Upper lobe of right lung (tissue), 1 donor: ENCODE data around the gene DNAJC27. TPM values are rescaled to one million over a fixed set of nuclear protein-coding genes. Genes with fewer than 3 reads are reported as not detected.
"Not testable (repeated sequence)": the region's sequence is repeated elsewhere in the genome, so short reads cannot be mapped to it uniquely, and the experiment has no call there.

Experiments used
- ATAC-seq: fragments of 200-7000 bp; cut with Tn5 transposase; one replicate; pipeline ENCODE4 v1.9.1; 2020; ENCODE audit warnings: mild to moderate bottlenecking, moderate library complexity
- DNase-seq: peaks from one replicate; pipeline ENCODE4 v3.0.0-alpha.2; 2020
- H3K27ac ChIP-seq: fragments of 200-600 bp; one replicate; pipeline ENCODE4 v1.8.0; 2022
- H3K27me3 ChIP-seq: fragments of 200-600 bp; one replicate; pipeline ENCODE4 v1.8.0; 2022; ENCODE audit warnings: mild to moderate bottlenecking
- H3K36me3 ChIP-seq: fragments of 200-600 bp; one replicate; pipeline ENCODE4 v1.8.0; 2022
- H3K4me1 ChIP-seq: fragments of 200-600 bp; one replicate; pipeline ENCODE4 v1.8.0; 2022
- H3K4me3 ChIP-seq: fragments of 200-600 bp; one replicate; pipeline ENCODE4 v1.8.0; 2022; ENCODE audit warnings: mild to moderate bottlenecking
- H3K9me3 ChIP-seq: fragments of 200-600 bp; one replicate; pipeline ENCODE4 v1.8.0; 2022
- CTCF ChIP-seq: fragments of 200-600 bp; IDR thresholded peaks from one replicate; pipeline ENCODE4 v1.8.0; 2022; ENCODE audit warnings: antibody characterized with exemption
- intact Hi-C: fragments of 100-400 bp; cut with DNase I; formaldehyde crosslinking; loops from one replicate; pipeline ENCODE4 v1.11.0; 2022
- total RNA-seq: library from RNA; stranded (reverse); fragmentation: NEBNext Ultra II Directional; extraction: Animal tissue kit (Norgen Biotek cat#: 25700); gene quantifications from one replicate; pipeline ENCODE4 v1.2.1, GENCODE V29; 2021
- donor health status: DM: no; HTN: yes; CAD: no; lungs with severe emphysema.

The DNAJC27 gene
- total RNA-seq, 1 donor from 2014 or later: 7.5 TPM

GRCh38 chr2:25001325-25001637 lies 29.5 kb upstream of the DNAJC27 start:
- no peaks in the 10 kb centered on the region for H3K36me3 ChIP-seq
- no peak overlapping the region for H3K27ac ChIP-seq
- no peak for TF ChIP-seq CTCF
- H3K4me1 ChIP-seq: no peaks in the 10 kb centered on the region
- H3K9me3 ChIP-seq: no peaks in the 10 kb centered on the region
- no peaks in the 10 kb centered on the region for H3K27me3 ChIP-seq
- no peak for DNase-seq
- ATAC-seq: no peak
- no peak overlapping the region for H3K4me3 ChIP-seq
- intact Hi-C loops: no loop called here

GRCh38 chr2:25000503-25001324 lies 29.0 kb upstream of the DNAJC27 start:
- H3K9me3 ChIP-seq: no peaks in the 10 kb centered on the region
- no peak for TF ChIP-seq CTCF
- H3K27ac ChIP-seq: no peak overlapping the region
- H3K36me3 ChIP-seq: no peaks in the 10 kb centered on the region
- H3K27me3 ChIP-seq: no peaks in the 10 kb centered on the region
- ATAC-seq (no peak), DNase-seq (no peak)
- intact Hi-C loops: no loop called here
- no peak overlapping the region for H3K4me3 ChIP-seq
- H3K4me1 ChIP-seq: no peaks in the 10 kb centered on the region

DNA sequence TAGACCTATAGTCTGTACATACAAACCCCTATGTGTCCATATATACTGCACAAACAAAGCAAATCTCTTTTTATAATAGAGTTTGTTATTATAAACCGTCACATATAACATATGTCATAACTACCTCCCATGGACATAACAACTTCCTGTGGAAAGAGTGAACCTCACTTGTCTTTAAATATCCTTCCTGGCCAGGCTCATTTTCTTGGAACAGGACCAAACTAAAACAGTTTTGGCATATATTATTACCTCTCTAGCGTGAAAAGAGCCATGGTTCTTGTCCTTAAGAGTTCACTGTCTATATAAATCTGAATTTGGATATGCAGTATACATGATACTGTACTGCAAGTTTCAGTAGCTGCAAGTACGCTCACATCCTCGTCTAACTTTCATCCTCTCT lies 28.3 kb upstream of the DNAJC27 start:
- H3K9me3 ChIP-seq: no peaks in the 10 kb centered on the region
- no peak for TF ChIP-seq CTCF
- no peak overlapping the region for H3K4me3 ChIP-seq
- no peak overlapping the region for H3K27ac ChIP-seq
- H3K36me3 ChIP-seq: no peaks in the 10 kb centered on the region
- H3K4me1 ChIP-seq: no peaks in the 10 kb centered on the region
- intact Hi-C loops: no loop called here
- no peak for ATAC-seq
- no peaks in the 10 kb centered on the region for H3K27me3 ChIP-seq
- DNase-seq: no peak

DNA sequence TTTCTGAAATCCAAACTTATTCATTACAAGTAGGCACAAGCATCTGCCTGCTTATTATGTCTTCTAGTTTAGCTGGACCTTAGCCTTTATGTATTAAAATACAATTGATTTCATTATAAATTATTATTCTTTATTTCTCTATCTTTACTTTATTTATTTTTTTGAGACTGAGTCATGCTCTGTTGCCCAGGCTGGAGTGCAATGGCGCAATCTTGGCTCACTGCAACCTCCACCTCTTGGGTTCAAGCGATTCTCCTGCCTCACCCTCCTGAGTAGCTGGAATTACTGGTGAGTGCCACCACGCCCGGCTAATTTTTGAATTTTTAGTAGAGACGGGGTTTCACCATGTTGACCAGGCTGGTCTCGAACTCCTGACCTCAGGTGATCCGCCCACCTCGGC lies 27.3 kb upstream of the DNAJC27 start:
- H3K27ac ChIP-seq, H3K4me1 ChIP-seq, H3K27me3 ChIP-seq, DNase-seq, intact Hi-C loops, H3K9me3 ChIP-seq, ATAC-seq, H3K4me3 ChIP-seq, H3K36me3 ChIP-seq: not testable (repeated sequence)

GRCh38 chr2:24994146-24994724 lies 22.5 kb upstream of the DNAJC27 start:
- DNase-seq (no peak), ATAC-seq (no peak)
- no peak overlapping the region for H3K4me3 ChIP-seq
- H3K36me3 ChIP-seq: no peaks in the 10 kb centered on the region
- no peaks in the 10 kb centered on the region for H3K4me1 ChIP-seq
- intact Hi-C loops: no loop called here
- H3K27me3 ChIP-seq: no peaks in the 10 kb centered on the region
- no peak overlapping the region for H3K27ac ChIP-seq
- no peaks in the 10 kb centered on the region for H3K9me3 ChIP-seq
- no peak for TF ChIP-seq CTCF

GRCh38 chr2:24993406-24994145 lies 21.8 kb upstream of the DNAJC27 start:
- TF ChIP-seq CTCF: no peak
- Histone ChIP-seq H3K36me3 (no peaks in the 10 kb centered on the region), H3K27me3 (no peaks in the 10 kb centered on the region), H3K9me3 (no peaks in the 10 kb centered on the region), H3K4me3 (no peak overlapping the region), H3K27ac (no peak overlapping the region), H3K4me1 (no peaks in the 10 kb centered on the region)
- ATAC-seq (no peak), DNase-seq (no peak)
- intact Hi-C loops: no loop called here
